GM21723 (cell line): ENCODE results near the gene SPINK8.
A peak's percentile ranks its signal among the peaks of the same experiment; 100 is the strongest.
"Not testable (repeated sequence)": the region's sequence is repeated elsewhere in the genome, so short reads cannot be mapped to it uniquely, and the experiment has no call there.

Source experiments
- ATAC-seq: cut with Tn5 transposase; IDR thresholded peaks from one replicate; pipeline ENCODE4 v1.9.1; 2021; ENCODE audit warnings: mild to moderate bottlenecking, moderate library complexity; ENCODE audit not compliant: unreplicated experiment

The SPINK8 gene

DNA sequence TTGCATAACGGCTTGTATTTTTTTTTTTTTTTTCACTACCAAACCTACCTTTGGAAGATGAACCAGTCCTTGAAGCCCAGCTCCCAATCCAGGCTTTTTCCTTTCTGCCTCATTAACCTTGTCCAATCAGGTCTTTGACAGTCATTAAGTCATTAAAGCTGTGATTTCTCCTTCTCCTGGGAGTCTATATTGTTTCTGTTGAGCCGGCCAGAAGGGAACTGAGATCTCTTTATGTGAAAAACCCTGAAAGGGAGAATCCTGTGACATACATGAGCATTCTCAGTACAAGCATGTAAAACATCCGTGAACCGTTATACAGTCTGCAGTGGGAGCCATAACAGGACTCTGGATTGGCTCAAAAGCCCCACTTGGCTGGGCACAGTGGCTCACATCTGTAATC, 52.6 kb downstream of the SPINK8 start:
- no peak for ATAC-seq

GRCh38 chr3:48278884-48279559, 54.4 kb downstream of the SPINK8 start:
- ATAC-seq, result no peak

GRCh38 chr3:48276911-48277641, 56.4 kb downstream of the SPINK8 start:
- no peak for ATAC-seq

GRCh38 chr3:48275287-48276027, 58.0 kb downstream of the SPINK8 start:
- no peak for ATAC-seq

- no peak for ATAC-seq
Measured at GRCh38 chr3:48274452-48274851, 59.0 kb downstream of the SPINK8 start.

DNA sequence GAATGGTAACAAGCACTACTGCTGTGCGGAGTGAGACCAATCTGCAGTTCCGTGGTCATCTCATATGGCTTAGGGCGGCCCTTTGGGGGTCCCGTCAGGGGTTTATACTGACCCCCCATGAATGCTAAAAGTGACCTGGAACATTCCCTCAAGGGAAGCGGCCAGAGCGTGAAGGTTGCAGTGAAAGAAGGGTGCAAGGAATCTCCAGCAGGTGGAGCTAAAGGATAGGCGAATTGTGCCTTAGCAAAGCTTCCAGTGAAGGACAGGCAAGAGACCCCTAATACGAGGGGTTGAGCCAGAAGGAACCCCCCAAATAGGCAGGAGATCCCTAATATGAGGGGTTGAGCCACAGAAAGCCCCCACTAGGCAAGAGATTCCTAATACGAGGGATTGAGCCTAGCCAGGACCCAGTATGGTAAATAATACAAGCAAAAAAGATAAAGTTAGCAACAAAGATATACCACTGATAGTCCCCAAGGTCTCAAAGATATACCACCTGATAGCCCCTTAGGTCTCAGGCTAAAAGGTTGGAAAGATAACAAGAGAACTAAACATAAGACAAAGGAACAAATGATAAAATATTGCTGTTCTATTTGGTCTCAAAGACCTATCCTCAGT, 59.8 kb downstream of the SPINK8 start:
- ATAC-seq, result no peak

DNA sequence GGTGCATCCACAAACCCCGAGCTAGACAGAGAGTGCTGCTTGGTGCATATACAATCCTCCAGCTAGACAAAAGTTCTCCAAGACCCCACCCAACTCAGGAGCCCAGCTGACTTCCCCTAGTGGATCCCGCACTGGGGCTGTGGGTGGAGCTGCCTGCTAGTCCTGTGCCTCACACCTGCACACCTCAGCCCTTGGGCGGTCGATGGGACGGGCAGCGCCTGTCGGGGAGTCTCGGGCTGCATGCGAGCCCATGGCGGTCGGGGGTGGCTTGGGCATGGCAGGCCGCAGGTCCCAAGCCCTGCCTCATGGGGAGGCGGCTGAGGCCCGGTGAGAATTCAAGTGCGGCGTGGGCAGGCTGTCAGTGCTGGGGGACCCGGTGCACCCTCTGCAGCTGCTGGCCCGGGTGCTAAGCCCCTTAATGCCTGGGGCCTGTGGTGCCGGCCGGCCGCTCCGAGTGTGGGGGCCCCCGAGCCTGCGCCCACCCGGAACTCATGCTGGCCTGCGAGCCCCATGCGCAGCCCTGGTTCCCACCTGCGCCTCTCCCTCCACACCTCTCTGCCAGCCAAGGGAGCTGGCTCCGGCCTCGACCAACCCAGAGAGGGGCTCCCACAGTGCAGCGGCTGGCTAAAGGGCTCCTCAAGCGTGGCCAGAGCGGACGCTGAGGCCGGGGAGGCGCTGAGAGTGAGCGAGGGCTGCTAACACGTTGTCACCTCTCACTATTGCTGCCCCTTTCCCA, 61.5 kb downstream of the SPINK8 start:
- ATAC-seq, result no peak

DNA sequence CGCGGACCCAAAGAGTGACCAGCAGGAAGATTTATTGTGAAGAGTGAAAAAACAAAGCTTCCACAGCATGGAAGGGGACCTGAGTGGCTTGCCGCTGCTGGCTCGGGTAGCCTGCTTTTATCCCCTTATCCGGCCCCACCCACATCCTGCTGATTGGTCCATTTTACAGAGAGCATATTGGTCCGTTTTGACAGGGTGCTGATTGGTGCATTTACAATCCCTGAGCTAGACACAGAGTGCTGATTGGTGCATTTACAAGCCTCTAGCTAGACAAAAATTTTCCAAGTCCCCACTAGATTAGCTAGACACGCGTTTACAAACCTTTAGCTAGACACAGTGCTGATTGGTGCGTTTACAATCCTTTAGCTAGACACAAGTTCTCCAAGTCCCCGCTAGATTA, 62.2 kb downstream of the SPINK8 start:
- not testable (repeated sequence) for ATAC-seq

- ATAC-seq, result no peak
Measured at GRCh38 chr3:48270306-48270705, 63.2 kb downstream of the SPINK8 start.

GRCh38 chr3:48269592-48269991, 63.9 kb downstream of the SPINK8 start:
- ATAC-seq, result no peak

DNA sequence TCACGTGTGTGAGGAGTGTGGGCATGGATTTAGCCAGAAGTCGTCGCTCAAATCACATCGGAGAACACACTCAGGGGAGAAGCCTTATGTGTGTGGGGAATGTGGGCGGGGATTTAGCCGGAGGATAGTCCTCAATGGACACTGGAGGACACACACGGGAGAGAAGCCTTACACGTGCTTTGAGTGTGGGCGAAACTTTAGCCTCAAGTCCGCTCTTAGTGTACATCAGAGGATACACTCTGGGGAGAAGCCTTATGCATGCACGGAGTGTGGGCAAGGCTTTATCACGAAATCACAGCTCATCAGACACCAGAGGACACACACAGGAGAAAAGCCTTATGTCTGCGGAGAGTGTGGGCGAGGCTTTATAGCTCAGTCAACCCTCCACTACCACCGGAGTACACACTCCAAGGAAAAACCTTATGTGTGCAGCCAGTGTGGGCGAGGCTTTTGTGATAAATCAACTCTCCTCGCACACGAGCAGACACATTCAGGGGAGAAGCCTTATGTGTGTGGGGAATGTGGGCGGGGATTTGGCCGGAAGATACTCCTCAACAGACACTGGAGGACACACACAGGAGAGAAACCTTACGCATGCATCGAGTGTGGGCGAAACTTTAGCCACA, 64.4 kb downstream of the SPINK8 start:
- ATAC-seq, result no peak

GRCh38 chr3:48268381-48268935, 65.0 kb downstream of the SPINK8 start:
- peak; percentile 65 for ATAC-seq

- ATAC-seq, result no peak
Measured at GRCh38 chr3:48267782-48268181, 65.7 kb downstream of the SPINK8 start.

- ATAC-seq, result no peak
Measured at GRCh38 chr3:48258530-48258929, 74.9 kb downstream of the SPINK8 start.
